Nephron progenitor cell (in vitro differentiated cells): ENCODE data around the gene UTP4.
"Not testable (repeated sequence)": the region's sequence is repeated elsewhere in the genome, so short reads cannot be mapped to it uniquely, and the experiment has no call there.

ENCODE experiments used
- DNase-seq: peaks from one replicate; pipeline ENCODE4 v3.0.0; 2021
- H3K27ac Mint-ChIP-seq: 2 replicates; pipeline ENCODE4 v1.8.0; 2021; ENCODE audit warnings: mild to moderate bottlenecking, moderate library complexity, mixed read lengths
- H3K27me3 Mint-ChIP-seq: 2 replicates; pipeline ENCODE4 v1.8.0; 2021; ENCODE audit warnings: mild to moderate bottlenecking, low read depth, mixed read lengths; ENCODE audit not compliant: poor library complexity
- H3K36me3 Mint-ChIP-seq: 2 replicates; pipeline ENCODE4 v1.8.0; 2021; ENCODE audit warnings: low read depth, mixed read lengths
- H3K4me1 Mint-ChIP-seq: 2 replicates; pipeline ENCODE4 v1.8.0; 2021; ENCODE audit warnings: mixed read lengths
- H3K4me3 Mint-ChIP-seq: 2 replicates; pipeline ENCODE4 v1.8.0; 2021; ENCODE audit warnings: mild to moderate bottlenecking, moderate library complexity, mixed read lengths
- H3K9me3 Mint-ChIP-seq: 2 replicates; pipeline ENCODE4 v1.8.0; 2021; ENCODE audit warnings: mild to moderate bottlenecking, moderate library complexity, mixed read lengths
- CTCF ChIP-seq: fragments of 200-600 bp; sonication (generic); IDR thresholded peaks from 2 replicates; pipeline ENCODE4 v1.5.0; 2021; ENCODE audit warnings: antibody characterized with exemption

Gene UTP4

DNA sequence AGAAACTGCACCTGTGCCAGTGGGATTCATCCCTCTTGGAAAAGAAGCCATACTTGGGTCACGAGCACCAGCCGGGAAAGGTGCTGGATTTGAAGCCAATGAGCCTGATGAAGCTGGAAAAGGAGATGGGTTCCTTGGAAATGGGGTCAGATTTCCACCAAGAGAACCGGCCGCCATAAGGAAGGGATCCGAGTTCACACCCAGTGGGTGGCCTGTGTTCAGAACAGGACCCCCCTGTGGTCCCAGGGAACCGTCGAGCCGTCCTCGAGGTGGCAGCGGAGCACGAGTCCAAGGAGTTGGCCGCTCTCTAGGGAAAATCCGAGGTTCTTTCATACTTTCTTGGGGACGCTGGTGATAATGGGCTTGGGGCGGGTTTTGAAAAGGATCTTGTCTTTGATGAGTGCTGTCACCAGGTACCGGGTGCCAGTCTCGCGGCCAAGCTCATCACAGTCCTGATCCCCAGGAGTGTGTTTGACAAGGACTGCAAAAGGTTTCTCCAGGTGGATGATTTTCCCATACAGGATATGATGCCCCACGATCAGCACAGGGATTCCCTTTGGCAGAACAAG lies 12.3 kb upstream of the UTP4 start:
- H3K9me3 Mint-ChIP-seq: no peaks in the 10 kb centered on the region
- H3K4me1 Mint-ChIP-seq: no peaks in the 10 kb centered on the region
- H3K27me3 Mint-ChIP-seq: no peaks in the 10 kb centered on the region
- H3K27ac Mint-ChIP-seq: no peak overlapping the region
- DNase-seq: no peak
- H3K36me3 Mint-ChIP-seq: peaks cover 59% of the 10 kb centered on the region
- no peak for TF ChIP-seq CTCF
- H3K4me3 Mint-ChIP-seq: no peak overlapping the region

DNA sequence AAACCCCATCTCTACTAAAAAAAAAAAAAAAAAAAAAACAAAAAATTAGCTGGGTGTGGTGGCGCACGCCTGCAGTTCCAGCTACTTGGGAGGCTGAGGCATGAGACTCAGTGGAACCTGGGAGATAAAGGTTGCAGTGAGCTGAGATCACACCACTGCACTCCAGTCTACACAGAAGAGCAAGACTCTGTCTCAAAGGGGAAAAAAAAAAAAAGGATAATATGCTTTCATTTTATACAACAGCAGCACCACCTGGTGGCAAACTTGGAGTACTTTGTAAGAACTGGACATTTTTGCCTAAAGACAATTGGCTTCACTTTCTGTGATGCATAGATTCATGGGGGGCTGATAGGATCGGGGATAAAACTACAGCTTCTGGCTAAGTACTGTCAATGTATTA lies 8.5 kb upstream of the UTP4 start:
- no peak overlapping the region for H3K4me3 Mint-ChIP-seq
- peak; percentile 65 for DNase-seq
- TF ChIP-seq CTCF: peak; percentile 63
- peaks cover 5% of the 10 kb centered on the region for H3K4me1 Mint-ChIP-seq
- no peaks in the 10 kb centered on the region for H3K9me3 Mint-ChIP-seq
- peaks cover 68% of the 10 kb centered on the region for H3K36me3 Mint-ChIP-seq
- peak overlapping the region; percentile 37 for H3K27ac Mint-ChIP-seq
- no peaks in the 10 kb centered on the region for H3K27me3 Mint-ChIP-seq

DNA sequence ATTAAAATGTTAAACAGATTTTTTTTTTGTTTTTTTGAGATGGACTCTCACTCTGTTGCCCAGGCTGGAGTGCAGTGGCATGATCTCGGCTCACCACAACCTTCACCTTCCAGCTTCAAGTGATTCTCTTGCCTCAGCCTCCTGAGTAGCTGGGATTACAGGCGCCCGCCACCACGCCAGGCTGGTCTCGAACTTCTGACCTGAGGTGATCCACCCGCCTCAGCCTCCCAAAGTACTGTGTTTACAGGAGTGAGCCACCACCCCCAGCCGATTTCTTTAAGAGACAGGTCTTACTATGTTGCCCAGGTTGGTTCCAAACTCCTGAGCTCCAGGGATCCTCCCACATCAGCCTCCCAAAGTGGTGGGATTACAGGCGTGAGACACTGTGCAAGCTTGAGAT lies 8.0 kb upstream of the UTP4 start:
- not testable (repeated sequence) for H3K4me3 Mint-ChIP-seq, H3K27me3 Mint-ChIP-seq, H3K27ac Mint-ChIP-seq, H3K4me1 Mint-ChIP-seq, H3K9me3 Mint-ChIP-seq, DNase-seq
- H3K36me3 Mint-ChIP-seq: peaks cover 68% of the 10 kb centered on the region

DNA sequence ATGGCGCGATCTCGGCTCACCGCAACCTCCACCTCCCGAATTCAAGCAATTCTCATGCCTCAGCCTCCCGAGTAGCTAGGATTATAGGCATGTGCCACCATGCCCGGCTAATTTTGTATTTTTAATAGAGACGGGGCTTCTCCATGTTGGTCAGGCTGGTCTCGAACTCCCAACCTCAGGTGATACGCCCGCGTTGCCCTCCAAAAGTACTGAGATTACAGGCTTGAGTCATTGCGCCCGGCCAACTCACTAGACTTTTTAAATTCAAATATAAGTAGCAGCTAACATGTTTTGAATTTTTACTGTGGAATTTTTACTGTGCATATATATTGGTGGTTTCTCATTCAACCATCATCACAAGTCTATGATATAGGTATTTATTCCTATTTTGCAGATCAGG lies 7.5 kb upstream of the UTP4 start:
- not testable (repeated sequence) for DNase-seq, H3K27me3 Mint-ChIP-seq, H3K4me3 Mint-ChIP-seq, H3K27ac Mint-ChIP-seq, H3K9me3 Mint-ChIP-seq
- Mint-ChIP-seq H3K4me1 (peaks cover 12% of the 10 kb centered on the region), H3K36me3 (peaks cover 70% of the 10 kb centered on the region)

- DNase-seq: no peak
- H3K4me1 Mint-ChIP-seq: peaks cover 24% of the 10 kb centered on the region
- H3K9me3 Mint-ChIP-seq: no peaks in the 10 kb centered on the region
- TF ChIP-seq CTCF: no peak
- peaks cover 60% of the 10 kb centered on the region for H3K36me3 Mint-ChIP-seq
- no peak overlapping the region for H3K4me3 Mint-ChIP-seq
- H3K27me3 Mint-ChIP-seq: no peaks in the 10 kb centered on the region
- H3K27ac Mint-ChIP-seq: no peak overlapping the region
Observed at GRCh38 chr16:69126221-69126620, 6.2 kb upstream of the UTP4 start.

DNA sequence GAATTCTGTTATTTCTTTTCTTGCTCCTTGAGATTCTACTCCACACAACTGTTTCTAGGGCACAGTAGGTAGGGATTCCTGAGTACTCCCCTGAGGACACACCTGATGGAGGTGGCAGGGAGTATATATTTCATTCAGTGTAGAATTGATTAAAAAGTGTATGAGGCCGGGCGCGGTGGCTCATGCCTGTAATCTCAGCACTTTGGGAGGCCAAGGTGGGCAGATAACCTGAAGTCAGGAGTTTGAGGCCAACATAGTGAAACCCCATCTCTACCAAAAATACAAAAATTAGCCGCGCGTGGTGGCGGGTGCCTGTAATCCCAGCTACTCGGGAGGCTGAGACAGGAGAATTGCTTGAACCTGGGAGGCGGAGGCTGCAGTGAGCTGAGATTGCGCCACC lies 5.6 kb upstream of the UTP4 start:
- Mint-ChIP-seq H3K4me1 (peaks cover 30% of the 10 kb centered on the region), H3K36me3 (peaks cover 56% of the 10 kb centered on the region), H3K27ac (peak overlapping the region; percentile 82)
- DNase-seq, H3K4me3 Mint-ChIP-seq, H3K9me3 Mint-ChIP-seq, H3K27me3 Mint-ChIP-seq: not testable (repeated sequence)

DNA sequence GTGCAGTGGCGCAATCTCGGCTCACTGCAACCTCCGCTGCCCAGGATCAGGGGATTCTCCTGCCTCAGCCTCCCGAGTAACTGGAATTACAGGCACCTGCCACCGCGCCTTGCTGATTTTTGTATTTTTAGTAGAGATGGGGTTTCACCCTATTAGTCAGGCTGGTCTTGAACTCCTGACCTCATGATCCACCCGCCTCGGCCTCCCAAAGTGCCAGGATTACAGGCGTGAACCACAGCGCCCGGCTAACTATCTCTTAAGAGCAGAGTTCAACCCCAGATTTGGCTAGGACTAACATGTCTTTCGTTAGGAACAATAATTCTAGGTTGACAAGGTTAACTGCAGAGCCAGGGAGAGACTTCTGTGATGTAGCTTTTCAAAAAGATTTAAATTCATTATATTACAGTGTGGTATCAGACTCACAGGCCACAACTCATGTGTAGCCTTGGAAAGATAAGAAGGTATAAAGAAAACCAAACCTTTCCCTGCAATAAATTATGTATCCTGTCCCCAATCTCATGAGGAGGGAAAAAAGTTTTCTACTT lies 4.4 kb upstream of the UTP4 start:
- Mint-ChIP-seq H3K27ac (no peak overlapping the region), H3K4me3 (no peak overlapping the region), H3K4me1 (peaks cover 34% of the 10 kb centered on the region), H3K9me3 (no peaks in the 10 kb centered on the region), H3K36me3 (peaks cover 52% of the 10 kb centered on the region), H3K27me3 (no peaks in the 10 kb centered on the region)
- no peak for TF ChIP-seq CTCF
- no peak for DNase-seq
